LNCaP clone FGC (cell line): ENCODE results near the gene EBP.
A peak's percentile ranks its signal among the peaks of the same experiment; 100 is the strongest.

Source experiments
- DNase-seq: peaks from one replicate; pipeline ENCODE4 v3.0.0-alpha.2; 2011; ENCODE audit warnings: low read depth
- H3K4me3 ChIP-seq: 2 replicates; pipeline ENCODE4 v1.5.1; 2011; ENCODE audit warnings: mild to moderate bottlenecking, low read depth, low read length, control low read depth
- TF ChIP-seq, protein P1 (sequence below): IDR thresholded peaks from 2 replicates; pipeline ENCODE4 v1.5.1; 2012; ENCODE audit warnings: mild to moderate bottlenecking; ENCODE audit not compliant: control insufficient read depth, insufficient read depth; ENCODE audit errors: extremely low read depth

Gene EBP

DNA sequence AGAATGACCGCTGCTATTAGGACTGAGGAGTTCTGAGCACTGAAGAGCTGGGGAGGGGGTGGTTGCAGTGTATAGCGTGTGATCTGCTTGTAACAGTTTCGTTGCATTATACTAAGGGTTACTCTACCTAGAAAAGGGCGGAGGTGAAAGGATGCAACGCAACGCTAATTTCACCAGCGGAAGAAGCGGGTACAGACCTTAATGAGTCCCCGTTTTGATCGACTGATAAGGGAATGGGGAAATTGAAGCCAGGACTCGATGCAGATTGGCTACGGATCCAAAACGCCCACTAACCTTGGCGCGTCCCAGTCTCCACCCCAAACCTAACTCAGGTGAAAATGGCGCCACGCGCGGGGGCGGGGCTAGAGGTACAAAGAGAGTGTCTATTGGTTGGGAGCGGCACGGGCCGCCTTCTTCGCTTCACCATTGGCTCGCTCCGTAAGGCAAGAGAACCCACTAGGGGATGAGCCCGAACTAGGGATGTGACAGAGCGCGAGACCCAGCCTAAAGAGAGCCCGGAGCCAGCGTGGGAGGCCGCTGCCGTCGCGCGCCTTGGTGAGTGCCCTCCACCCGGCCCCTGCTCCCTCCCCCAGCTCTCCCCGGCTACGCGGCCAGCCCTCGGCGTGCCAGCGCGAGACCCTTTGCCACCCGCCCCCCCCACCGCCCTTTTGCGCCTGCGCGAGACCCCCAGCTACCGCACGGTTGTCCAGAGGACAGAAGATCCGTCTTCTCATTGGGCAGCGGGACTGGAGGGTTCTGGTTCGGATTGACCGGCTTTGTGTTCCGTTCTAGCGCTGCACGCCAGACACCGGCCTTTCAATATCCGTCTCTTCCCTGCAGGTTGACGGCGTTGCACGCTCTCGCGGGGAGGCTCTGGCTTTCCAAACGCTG is at the start of gene EBP:
EBP (plus strand) TSS at position 456 of the 891 bp plus-strand sequence. CDS start 1,964 bp downstream, outside the sequence.
- peak within 1 kb of the TSS; percentile 63 for H3K4me3 ChIP-seq
- DNase-seq, result peak; percentile 79
- TF ChIP-seq, protein P1, sequence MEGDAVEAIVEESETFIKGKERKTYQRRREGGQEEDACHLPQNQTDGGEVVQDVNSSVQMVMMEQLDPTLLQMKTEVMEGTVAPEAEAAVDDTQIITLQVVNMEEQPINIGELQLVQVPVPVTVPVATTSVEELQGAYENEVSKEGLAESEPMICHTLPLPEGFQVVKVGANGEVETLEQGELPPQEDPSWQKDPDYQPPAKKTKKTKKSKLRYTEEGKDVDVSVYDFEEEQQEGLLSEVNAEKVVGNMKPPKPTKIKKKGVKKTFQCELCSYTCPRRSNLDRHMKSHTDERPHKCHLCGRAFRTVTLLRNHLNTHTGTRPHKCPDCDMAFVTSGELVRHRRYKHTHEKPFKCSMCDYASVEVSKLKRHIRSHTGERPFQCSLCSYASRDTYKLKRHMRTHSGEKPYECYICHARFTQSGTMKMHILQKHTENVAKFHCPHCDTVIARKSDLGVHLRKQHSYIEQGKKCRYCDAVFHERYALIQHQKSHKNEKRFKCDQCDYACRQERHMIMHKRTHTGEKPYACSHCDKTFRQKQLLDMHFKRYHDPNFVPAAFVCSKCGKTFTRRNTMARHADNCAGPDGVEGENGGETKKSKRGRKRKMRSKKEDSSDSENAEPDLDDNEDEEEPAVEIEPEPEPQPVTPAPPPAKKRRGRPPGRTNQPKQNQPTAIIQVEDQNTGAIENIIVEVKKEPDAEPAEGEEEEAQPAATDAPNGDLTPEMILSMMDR, result no peak

GRCh38 chrX:48472225-48472624 is 49.4 kb upstream of the EBP start:
- H3K4me3 ChIP-seq, result no peak overlapping the region
- DNase-seq, result no peak

GRCh38 chrX:48472851-48473703 is 48.5 kb upstream of the EBP start:
- no peak overlapping the region for H3K4me3 ChIP-seq
- TF ChIP-seq, protein P1, result no peak
- no peak for DNase-seq

More at GRCh38 chrX:48472225-48472624, 49.4 kb upstream of the EBP start:
- TF ChIP-seq, protein P1, result no peak

GRCh38 chrX:48473704-48473990 is 48.0 kb upstream of the EBP start:
- H3K4me3 ChIP-seq, result no peak overlapping the region
- no peak for DNase-seq
- TF ChIP-seq, protein P1, result no peak

GRCh38 chrX:48474127-48474526 is 47.5 kb upstream of the EBP start:
- H3K4me3 ChIP-seq, result no peak overlapping the region
- TF ChIP-seq, protein P1, result peak; percentile 14; the same call in 1 of the 2 replicates
- no peak for DNase-seq

DNA sequence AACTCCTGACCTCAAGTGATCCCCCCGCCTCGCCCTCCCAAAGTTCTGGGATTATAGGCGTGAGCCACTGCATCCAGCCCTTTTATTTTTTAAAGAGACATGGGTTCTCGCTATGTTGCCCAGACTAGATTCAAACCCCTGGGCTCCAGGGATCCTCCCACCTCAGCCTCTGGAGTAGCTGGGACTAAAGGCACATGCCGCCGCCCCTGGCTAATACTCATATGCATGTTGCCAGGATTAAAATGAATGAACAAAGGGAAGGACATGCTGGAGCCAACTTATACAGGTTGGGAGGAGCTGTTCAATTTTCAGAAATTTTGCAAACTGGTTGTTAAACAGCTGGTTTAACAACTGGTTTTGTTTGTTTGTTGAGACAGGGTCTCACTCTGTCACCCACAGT is 47.0 kb upstream of the EBP start:
- DNase-seq, result no peak
- TF ChIP-seq, protein P1, result no peak
- peak overlapping the region; percentile 80 for H3K4me3 ChIP-seq
